Cerebellar nuclear complex (tissue), 1 donor: ENCODE data around the gene GSG1.

ENCODE experiments used
- DNase-seq, 2 experiments: peaks; one replicate each; lab custom pipeline; 2025; lab: John Stamatoyannopoulos, UW

GSG1 gene

GRCh38 chr12:13119826-13120225, 16.4 kb upstream of the GSG1 start:
- no peak for DNase-seq

- DNase-seq = no peak
These were observed 13.6 kb upstream of the GSG1 start for GRCh38 chr12:13117029-13117428.

GRCh38 chr12:13116259-13116658, 12.8 kb upstream of the GSG1 start:
- DNase-seq = no peak

- no peak for DNase-seq
These were observed 11.0 kb upstream of the GSG1 start for GRCh38 chr12:13114251-13115052.

- DNase-seq = no peak
These were observed 9.5 kb upstream of the GSG1 start for GRCh38 chr12:13112968-13113367.

- no peak for DNase-seq
These were observed 3.2 kb upstream of the GSG1 start for GRCh38 chr12:13106666-13107065.

GRCh38 chr12:13105781-13106180, 2.3 kb upstream of the GSG1 start:
- no peak for DNase-seq

- DNase-seq = no peak
These were observed 942 bp upstream of the GSG1 start for GRCh38 chr12:13104409-13104808.

GRCh38 chr12:13102461-13103195, 839 bp downstream of the GSG1 start:
- DNase-seq = peak in 1 of 2 experiments; percentile 49

- DNase-seq = no peak
These were observed 1.6 kb downstream of the GSG1 start for GRCh38 chr12:13101821-13102375.

GRCh38 chr12:13100882-13101769, 2.3 kb downstream of the GSG1 start:
- no peak for DNase-seq

GRCh38 chr12:13100605-13100881, 2.9 kb downstream of the GSG1 start:
- DNase-seq = no peak

GRCh38 chr12:13099844-13100604, 3.4 kb downstream of the GSG1 start:
- no peak for DNase-seq

- DNase-seq = no peak
These were observed 4.2 kb downstream of the GSG1 start for GRCh38 chr12:13099066-13099843.

GRCh38 chr12:13097491-13098011, 5.9 kb downstream of the GSG1 start:
- no peak for DNase-seq

- no peak for DNase-seq
These were observed 8.0 kb downstream of the GSG1 start for GRCh38 chr12:13095266-13095995.

- no peak for DNase-seq
These were observed 9.1 kb downstream of the GSG1 start for GRCh38 chr12:13094367-13094766.

GRCh38 chr12:13093848-13094220, 9.6 kb downstream of the GSG1 start:
- DNase-seq = no peak

GRCh38 chr12:13093191-13093847, 10.1 kb downstream of the GSG1 start:
- DNase-seq = no peak
